Retinal pigment epithelial cell (primary cell): ENCODE measurements around the gene RAI14.
"Not testable (repeated sequence)": the region's sequence is repeated elsewhere in the genome, so short reads cannot be mapped to it uniquely, and the experiment has no call there.

Experiments
- DNase-seq: peaks from one replicate; pipeline ENCODE4 v3.0.0-alpha.2; 2010; ENCODE audit warnings: low read depth
- H3K4me3 ChIP-seq: 2 replicates; pipeline ENCODE4 v1.5.1; 2011; ENCODE audit warnings: mild to moderate bottlenecking, low read length, control low read depth, moderate library complexity
- TF ChIP-seq, protein P1 (sequence below): conservative IDR thresholded peaks from 2 replicates; pipeline ENCODE4 v1.5.1; 2011; ENCODE audit warnings: low read depth, low read length, control low read depth, inconsistent platforms

Gene RAI14

DNA sequence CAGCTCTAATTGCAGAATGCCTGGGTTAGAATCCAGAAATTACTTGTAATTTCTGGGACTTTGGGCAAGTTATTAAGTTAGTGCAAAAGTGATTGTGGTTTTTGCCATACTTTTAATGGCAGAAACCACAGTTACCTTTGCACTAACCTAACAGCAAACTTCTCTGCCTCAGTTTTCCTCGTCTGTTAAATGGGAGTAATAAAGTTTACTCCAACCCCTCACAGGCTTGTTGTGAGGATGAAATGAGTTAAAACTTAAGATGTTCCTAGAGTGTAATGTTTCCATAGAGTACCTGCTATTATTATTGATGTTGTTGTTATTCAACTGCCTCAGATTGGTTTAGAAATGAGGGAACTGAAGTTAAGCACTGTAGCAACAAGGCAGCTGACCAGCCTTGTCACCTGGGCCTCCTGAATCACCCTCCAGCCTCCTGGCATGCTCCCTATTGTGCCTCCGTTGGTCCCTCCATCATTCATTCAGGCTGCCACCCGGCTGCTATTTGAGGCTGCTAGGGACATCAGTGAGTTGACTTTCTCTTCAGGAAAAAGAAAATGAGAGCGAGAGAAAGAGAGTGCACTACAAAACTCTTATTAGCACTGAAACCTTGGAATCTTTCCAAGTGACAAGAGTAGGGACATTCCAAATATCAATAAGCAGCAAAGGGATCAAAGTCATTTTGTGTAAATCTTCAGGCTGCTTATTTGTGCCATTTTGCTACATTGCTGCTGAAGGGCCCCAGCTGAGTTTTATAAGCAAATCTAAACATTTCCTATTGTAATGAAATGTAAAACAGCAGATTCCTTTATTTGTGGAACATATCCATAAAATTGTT lies 116.4 kb downstream of the RAI14 start:
- TF ChIP-seq, protein P1, sequence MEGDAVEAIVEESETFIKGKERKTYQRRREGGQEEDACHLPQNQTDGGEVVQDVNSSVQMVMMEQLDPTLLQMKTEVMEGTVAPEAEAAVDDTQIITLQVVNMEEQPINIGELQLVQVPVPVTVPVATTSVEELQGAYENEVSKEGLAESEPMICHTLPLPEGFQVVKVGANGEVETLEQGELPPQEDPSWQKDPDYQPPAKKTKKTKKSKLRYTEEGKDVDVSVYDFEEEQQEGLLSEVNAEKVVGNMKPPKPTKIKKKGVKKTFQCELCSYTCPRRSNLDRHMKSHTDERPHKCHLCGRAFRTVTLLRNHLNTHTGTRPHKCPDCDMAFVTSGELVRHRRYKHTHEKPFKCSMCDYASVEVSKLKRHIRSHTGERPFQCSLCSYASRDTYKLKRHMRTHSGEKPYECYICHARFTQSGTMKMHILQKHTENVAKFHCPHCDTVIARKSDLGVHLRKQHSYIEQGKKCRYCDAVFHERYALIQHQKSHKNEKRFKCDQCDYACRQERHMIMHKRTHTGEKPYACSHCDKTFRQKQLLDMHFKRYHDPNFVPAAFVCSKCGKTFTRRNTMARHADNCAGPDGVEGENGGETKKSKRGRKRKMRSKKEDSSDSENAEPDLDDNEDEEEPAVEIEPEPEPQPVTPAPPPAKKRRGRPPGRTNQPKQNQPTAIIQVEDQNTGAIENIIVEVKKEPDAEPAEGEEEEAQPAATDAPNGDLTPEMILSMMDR: no peak
- DNase-seq: no peak
- H3K4me3 ChIP-seq: no peak overlapping the region

DNA sequence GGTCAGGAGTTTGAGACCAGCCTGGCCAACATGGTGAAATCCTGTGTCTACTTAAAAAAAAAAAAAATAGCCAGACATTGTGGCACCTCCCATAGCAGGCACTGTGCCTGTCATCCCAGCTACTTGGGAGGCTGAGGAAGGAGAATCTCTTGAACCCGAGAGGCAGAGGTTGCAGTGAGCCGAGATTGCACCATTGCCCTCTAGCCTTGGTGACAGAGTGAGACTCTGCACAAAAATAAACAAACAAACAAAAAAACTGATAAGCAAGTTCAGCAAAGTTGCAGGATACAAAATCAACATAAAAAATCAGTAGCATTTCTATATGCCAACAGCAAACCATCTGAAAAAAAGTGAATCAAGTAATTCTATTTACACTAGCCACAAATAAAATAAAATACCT lies 118.0 kb downstream of the RAI14 start:
- H3K4me3 ChIP-seq: no peak overlapping the region
- TF ChIP-seq, protein P1: no peak
- no peak for DNase-seq

DNA sequence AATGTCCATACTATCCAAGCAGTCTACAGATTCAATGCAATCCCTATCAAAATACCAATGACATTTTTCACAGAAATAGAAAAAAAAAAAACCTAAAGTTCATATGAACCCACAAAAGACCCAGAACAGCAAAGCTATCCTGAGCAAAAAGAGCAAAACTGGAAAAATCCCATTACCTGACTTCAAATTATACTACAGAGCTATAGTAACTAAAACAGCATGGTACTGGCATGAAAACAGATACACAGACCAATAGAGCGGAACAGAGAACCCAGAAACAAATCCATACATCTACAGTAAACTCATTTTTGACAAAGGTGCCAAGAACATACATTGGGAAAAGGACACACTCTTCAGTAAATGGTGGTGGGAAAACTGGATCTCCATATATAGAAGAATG lies 118.5 kb downstream of the RAI14 start:
- DNase-seq, H3K4me3 ChIP-seq: not testable (repeated sequence)

DNA sequence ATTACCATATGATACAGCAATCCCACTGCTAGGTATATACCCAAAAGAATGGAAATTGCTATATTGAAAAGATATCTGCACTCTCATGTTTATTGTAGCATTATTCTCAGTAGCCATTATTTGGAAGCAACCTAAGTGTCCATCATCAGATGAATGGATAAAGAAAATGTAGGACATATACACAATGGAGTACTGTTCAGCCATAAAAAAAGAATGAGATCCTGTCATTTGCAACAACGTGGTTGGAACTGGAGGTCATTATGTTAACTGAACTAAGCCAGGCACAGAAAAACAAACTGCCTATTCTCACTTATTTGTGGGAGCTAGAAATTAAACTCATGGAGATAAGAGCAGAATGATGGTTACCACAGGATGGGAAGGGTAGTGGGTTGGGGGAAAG lies 119.8 kb downstream of the RAI14 start:
- no peak overlapping the region for H3K4me3 ChIP-seq
- DNase-seq: no peak
- TF ChIP-seq, protein P1: no peak

DNA sequence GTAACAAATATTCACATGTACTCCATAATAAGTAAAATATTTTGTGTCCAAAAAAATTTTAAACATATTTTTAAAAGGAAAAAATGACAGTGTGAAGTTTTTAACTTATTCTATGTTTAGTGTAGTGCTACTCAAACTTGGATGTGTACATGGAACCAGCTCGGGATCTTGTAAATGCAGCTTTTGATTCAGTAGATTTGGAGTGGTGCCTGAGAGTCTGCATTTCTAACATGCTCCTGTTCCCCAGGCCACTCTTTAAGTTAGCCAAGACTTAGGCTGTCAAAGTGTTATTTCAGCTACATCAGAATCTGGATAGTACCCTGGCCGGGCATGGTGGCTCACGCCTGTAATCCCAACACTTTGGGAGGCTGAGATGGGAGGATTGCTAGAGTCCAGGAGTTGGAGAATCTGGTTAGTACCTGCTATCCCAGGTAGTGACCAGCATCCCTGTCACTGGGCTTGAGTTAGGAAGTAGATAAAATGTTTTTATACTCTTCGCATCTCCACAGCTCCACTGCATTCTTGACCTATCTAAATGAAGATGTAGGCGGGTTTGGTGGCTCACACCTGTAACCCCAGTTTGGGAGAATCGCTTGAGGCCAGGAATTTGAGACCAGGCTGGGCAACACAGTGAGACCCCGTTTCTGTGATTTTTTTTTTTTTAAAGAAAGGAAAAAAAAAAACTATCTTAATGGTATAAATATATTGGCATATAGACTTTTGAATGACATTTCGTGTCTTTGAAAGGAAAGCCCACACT lies 122.1 kb downstream of the RAI14 start:
- no peak overlapping the region for H3K4me3 ChIP-seq
- no peak for DNase-seq
- TF ChIP-seq, protein P1: no peak

DNA sequence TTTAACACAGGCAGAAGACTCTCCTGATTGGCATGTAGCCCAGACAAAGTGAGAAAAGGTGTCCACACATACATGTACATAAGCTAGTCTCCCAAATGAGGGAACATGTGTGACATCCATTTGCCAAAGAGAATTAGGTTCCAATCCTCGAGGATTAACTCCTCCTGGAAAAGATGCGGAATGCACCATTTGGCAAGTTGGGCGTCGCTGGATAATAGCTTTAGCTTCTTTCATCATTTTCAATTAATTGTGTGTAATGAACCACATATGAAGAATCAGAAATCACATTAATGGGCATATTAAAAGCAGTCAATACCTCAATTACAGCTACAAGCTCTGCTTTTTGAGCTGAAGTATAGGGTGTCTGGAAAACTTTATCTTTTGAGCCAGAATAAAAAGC lies 127.8 kb downstream of the RAI14 start:
- not testable (repeated sequence) for H3K4me3 ChIP-seq, DNase-seq

DNA sequence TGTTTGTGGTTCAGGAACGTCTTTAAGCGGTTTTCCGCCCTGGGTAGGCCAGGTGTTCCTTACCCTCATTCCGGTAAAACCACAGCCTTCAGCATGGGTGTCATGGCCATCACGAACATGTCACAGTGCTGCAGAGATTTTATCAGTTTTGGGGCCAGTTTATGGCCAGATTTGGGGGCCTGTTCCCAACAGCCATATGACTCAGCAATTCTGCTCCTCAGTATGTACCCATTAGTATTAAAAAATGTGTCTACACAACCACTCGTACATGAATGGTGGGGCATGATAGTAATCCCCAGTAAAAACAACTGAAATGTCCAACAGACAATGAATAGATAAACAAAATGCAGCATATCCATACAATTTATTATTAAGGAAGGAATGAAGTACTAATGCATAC lies 130.9 kb downstream of the RAI14 start:
- DNase-seq: no peak
- TF ChIP-seq, protein P1: no peak
- no peak overlapping the region for H3K4me3 ChIP-seq

DNA sequence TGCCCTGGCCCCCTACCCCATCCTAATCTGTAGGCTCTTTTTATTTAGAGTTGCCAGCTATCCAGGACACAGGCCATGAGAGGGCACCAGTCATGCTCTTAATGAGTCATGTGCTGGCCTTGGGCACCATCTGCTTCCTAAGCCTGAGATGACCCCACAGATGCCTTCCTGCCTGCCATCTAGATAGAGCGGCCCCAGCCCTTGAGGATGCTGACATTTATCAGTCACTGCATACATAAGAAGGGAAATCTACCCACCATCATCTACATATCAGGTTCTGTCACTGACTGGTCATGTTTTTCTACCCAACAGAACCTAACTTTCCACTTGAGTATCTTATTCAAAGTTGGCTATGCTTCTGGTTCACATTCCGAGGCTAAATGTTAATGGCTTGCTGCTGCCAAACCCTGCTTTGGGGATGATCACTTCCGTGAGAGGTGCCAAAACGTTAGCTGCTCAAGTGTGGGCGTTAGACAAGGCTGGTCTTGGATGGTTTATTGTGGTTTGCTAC lies 132.9 kb downstream of the RAI14 start:
- no peak for DNase-seq
- H3K4me3 ChIP-seq: no peak overlapping the region
- TF ChIP-seq, protein P1: no peak
